Small intestine (tissue), 7 donors: ENCODE measurements around the gene AOPEP. TPM values are rescaled to one million over a fixed set of nuclear protein-coding genes. Genes with fewer than 3 reads are reported as not detected.

Experiments
- DNase-seq, 2 donors: peaks; one replicate each; pipeline versions ENCODE4 v3.0.0 to v3.0.0-alpha.2; 2013
- FAIRE-seq: peaks from 2 replicates; lab custom pipeline; 2012; peaks lifted over from hg19 to GRCh38; lab: Jason Lieb, UNC
- H3K27ac ChIP-seq, 3 donors: one replicate each; pipeline ENCODE4 v1.5.1; 2013; ENCODE audit warnings: low read length in 2 of 3, mild to moderate bottlenecking in 2 of 3, control low read depth in 1 of 3, inconsistent platforms in 1 of 3, low read depth in 1 of 3, moderate library complexity in 1 of 3
- H3K27me3 ChIP-seq, 3 donors: one replicate each; pipeline ENCODE4 v1.6.1; 2013; ENCODE audit warnings: low read length in 3 of 3, inconsistent platforms in 1 of 3; ENCODE audit not compliant: control insufficient read depth in 3 of 3, insufficient read depth in 3 of 3
- H3K36me3 ChIP-seq, 3 donors: one replicate each; pipeline ENCODE4 v1.6.1; 2013; ENCODE audit warnings: low read length in 3 of 3, inconsistent platforms in 1 of 3, low read depth in 1 of 3, mild to moderate bottlenecking in 1 of 3, moderate library complexity in 1 of 3; ENCODE audit not compliant: control insufficient read depth in 3 of 3, insufficient read depth in 2 of 3
- H3K4me1 ChIP-seq, 3 donors: one replicate each; pipeline ENCODE4 v1.6.1; 2013; ENCODE audit warnings: low read length in 2 of 3, inconsistent platforms in 1 of 3, low read depth in 1 of 3, mild to moderate bottlenecking in 1 of 3, moderate library complexity in 1 of 3; ENCODE audit not compliant: control insufficient read depth in 3 of 3, insufficient read depth in 2 of 3
- H3K4me3 ChIP-seq, 3 donors: one replicate each; pipeline ENCODE4 v1.5.1; 2013; ENCODE audit warnings: low read length in 3 of 3, control low read depth in 1 of 3, inconsistent platforms in 1 of 3, low read depth in 1 of 3, mild to moderate bottlenecking in 1 of 3, moderate library complexity in 1 of 3
- H3K9me3 ChIP-seq, 2 donors: one replicate each; pipeline ENCODE4 v1.6.1; 2013; ENCODE audit warnings: low read depth in 1 of 2, low read length in 1 of 2; ENCODE audit not compliant: control insufficient read depth in 2 of 2, insufficient read depth in 1 of 2
- WGBS, 3 donors: extraction: QIAGEN DNeasy Blood & Tissue Kit; methylation state at CpG; one replicate each; pipeline ENCODE4 v1.1.7; 2013; 5-methylcytosine and 5-hydroxymethylcytosine counted together
- polyA plus RNA-seq, 4 donors: library from polyadenylated mRNA; stranded (reverse) in 3 of 4; unstranded in 1 of 4; fragments of 200-250 nt in 3 of 4; fragments of 120-200 nt in 1 of 4; gene quantifications; one replicate each; pipeline versions ENCODE4 v1.2.1 to v1.2.3, GENCODE V29; 2013
- donor health status: healthy with polysubstance abuse.
- donor health status: control.
- donor health status: control.
- donor health status: Bipolar disorder and iron deficiency.
- donor health status: healthy.

The AOPEP gene
- polyA plus RNA-seq, 4 donors = 26.3 to 34.7 (median 28.4) TPM

- H3K27ac ChIP-seq = no peak overlapping the region
- H3K27me3 ChIP-seq = no peaks in the 10 kb centered on the region
- WGBS, 3 donors = 86 to 97% (median 87%) methylated on average over 1 of the region's 1 CpG
- H3K36me3 ChIP-seq = peaks cover 0 to 23% (median 0%) of the 10 kb centered on the region in 3 donors
- peaks cover 0 to 4% (median 0%) of the 10 kb centered on the region in 3 donors for H3K4me1 ChIP-seq
- no peak for FAIRE-seq
- DNase-seq = no peak
- H3K4me3 ChIP-seq = no peak overlapping the region
- H3K9me3 ChIP-seq = peaks cover 0 to 7% of the 10 kb centered on the region in 2 donors
These were observed 68.1 kb downstream of the AOPEP start for GRCh38 chr9:94794476-94795167.

- H3K27ac ChIP-seq = no peak overlapping the region
- 29 to 57% (median 47%) methylated on average over 1 of the region's 1 CpG for WGBS, 3 donors
- no peak overlapping the region for H3K4me3 ChIP-seq
- H3K36me3 ChIP-seq = peaks cover 0 to 28% (median 0%) of the 10 kb centered on the region in 3 donors
- FAIRE-seq (no peak), DNase-seq (no peak)
- peaks cover 0 to 4% (median 4%) of the 10 kb centered on the region in 3 donors for H3K4me1 ChIP-seq
- H3K27me3 ChIP-seq = no peaks in the 10 kb centered on the region
- H3K9me3 ChIP-seq = peaks cover 0 to 7% of the 10 kb centered on the region in 2 donors
These were observed 70.2 kb downstream of the AOPEP start for GRCh38 chr9:94796687-94797086.

- H3K27ac ChIP-seq = peak overlapping the region in 1 of 3 donors; percentile 46
- H3K4me3 ChIP-seq = no peak overlapping the region
- no peaks in the 10 kb centered on the region for H3K27me3 ChIP-seq
- peaks cover 0 to 6% (median 4%) of the 10 kb centered on the region in 3 donors for H3K4me1 ChIP-seq
- peaks cover 0 to 20% (median 0%) of the 10 kb centered on the region in 3 donors for H3K36me3 ChIP-seq
- 78 to 90% (median 90%) methylated on average over 3 of the region's 3 CpGs for WGBS, 3 donors
- DNase-seq (no peak), FAIRE-seq (no peak)
- H3K9me3 ChIP-seq = peaks cover 0 to 7% of the 10 kb centered on the region in 2 donors
These were observed 71.7 kb downstream of the AOPEP start for GRCh38 chr9:94798201-94798600.

- no peak overlapping the region for H3K4me3 ChIP-seq
- DNase-seq = peak; percentile 52 to 53
- no peak for FAIRE-seq
- H3K36me3 ChIP-seq = peaks cover 0 to 16% (median 0%) of the 10 kb centered on the region in 3 donors
- H3K27ac ChIP-seq = peak overlapping the region in 1 of 3 donors; percentile 49
- peaks cover 0 to 7% of the 10 kb centered on the region in 2 donors for H3K9me3 ChIP-seq
- peaks cover 3 to 6% (median 4%) of the 10 kb centered on the region in 3 donors for H3K4me1 ChIP-seq
- no peaks in the 10 kb centered on the region for H3K27me3 ChIP-seq
- WGBS, 3 donors = 66 to 85% (median 68%) methylated on average over 2 of the region's 2 CpGs
These were observed 72.2 kb downstream of the AOPEP start for GRCh38 chr9:94798708-94799107.

- peak overlapping the region in 2 of 3 donors; percentile 9 to 49 for H3K27ac ChIP-seq
- no peak overlapping the region for H3K4me3 ChIP-seq
- peaks cover 0 to 11% (median 0%) of the 10 kb centered on the region in 3 donors for H3K36me3 ChIP-seq
- WGBS, 3 donors = 84 to 92% (median 87%) methylated on average over 9 of the region's 9 CpGs
- H3K27me3 ChIP-seq = no peaks in the 10 kb centered on the region
- peak in 1 of 2 donors; percentile 10 for DNase-seq
- no peak for FAIRE-seq
- peaks cover 0 to 7% of the 10 kb centered on the region in 2 donors for H3K9me3 ChIP-seq
- H3K4me1 ChIP-seq = peaks cover 4 to 8% (median 6%) of the 10 kb centered on the region in 3 donors
These were observed 73.2 kb downstream of the AOPEP start for GRCh38 chr9:94799578-94800264.

GRCh38 chr9:94800424-94801117 is 74.1 kb downstream of the AOPEP start:
- Histone ChIP-seq H3K36me3 (peaks cover 0 to 11% (median 0%) of the 10 kb centered on the region in 3 donors), H3K27ac (peak overlapping the region in 1 of 3 donors; percentile 28), H3K4me3 (no peak overlapping the region), H3K27me3 (no peaks in the 10 kb centered on the region), H3K9me3 (peaks cover 0 to 7% of the 10 kb centered on the region in 2 donors), H3K4me1 (peaks cover 4 to 15% (median 6%) of the 10 kb centered on the region in 3 donors)
- FAIRE-seq (no peak), DNase-seq (no peak)
- 84 to 91% (median 89%) methylated on average over 8 of the region's 8 CpGs for WGBS, 3 donors

GRCh38 chr9:94801234-94801633 is 74.7 kb downstream of the AOPEP start:
- DNase-seq (no peak), FAIRE-seq (no peak)
- H3K4me3 ChIP-seq = no peak overlapping the region
- no peaks in the 10 kb centered on the region for H3K27me3 ChIP-seq
- peaks cover 0 to 8% (median 0%) of the 10 kb centered on the region in 3 donors for H3K36me3 ChIP-seq
- H3K9me3 ChIP-seq = peaks cover 0 to 7% of the 10 kb centered on the region in 2 donors
- H3K27ac ChIP-seq = peak overlapping the region in 1 of 3 donors; percentile 28
- H3K4me1 ChIP-seq = peaks cover 4 to 21% (median 6%) of the 10 kb centered on the region in 3 donors
- WGBS, 3 donors = 76 to 96% (median 96%) methylated on average over 1 of the region's 1 CpG

- Histone ChIP-seq H3K9me3 (peaks cover 0 to 7% of the 10 kb centered on the region in 2 donors), H3K27me3 (no peaks in the 10 kb centered on the region), H3K36me3 (peaks cover 0 to 8% (median 0%) of the 10 kb centered on the region in 3 donors), H3K27ac (no peak overlapping the region), H3K4me1 (peaks cover 4 to 23% (median 6%) of the 10 kb centered on the region in 3 donors), H3K4me3 (no peak overlapping the region)
- DNase-seq = no peak
- no peak for FAIRE-seq
These were observed 75.2 kb downstream of the AOPEP start for GRCh38 chr9:94801681-94802080.
